Neuronal stem cell (in vitro differentiated cells): ENCODE measurements around the gene TPRA1.
A peak's percentile ranks its signal among the peaks of the same experiment; 100 is the strongest.

Experiments
- DNase-seq: peaks from one replicate; pipeline ENCODE4 v3.0.0-alpha.2; 2013; ENCODE audit warnings: low spot score
- H2AFZ ChIP-seq: one replicate; pipeline ENCODE4 v1.6.1; 2013; ENCODE audit warnings: mild to moderate bottlenecking, low read length, inconsistent platforms
- H2AK5ac ChIP-seq: 2 replicates; pipeline ENCODE4 v1.6.1; 2013; ENCODE audit warnings: low read depth, mild to moderate bottlenecking, inconsistent platforms, low read length, moderate library complexity, mixed read lengths
- H2BK120ac ChIP-seq: 2 replicates; pipeline ENCODE4 v1.6.1; 2013; ENCODE audit warnings: low read depth, mild to moderate bottlenecking, inconsistent platforms, low read length, moderate library complexity, mixed read lengths
- H2BK12ac ChIP-seq: one replicate; pipeline ENCODE4 v1.6.1; 2013; ENCODE audit warnings: low read length, inconsistent platforms
- H2BK15ac ChIP-seq: 2 replicates; pipeline ENCODE4 v1.6.1; 2013; ENCODE audit warnings: mild to moderate bottlenecking, low read length, inconsistent platforms, mixed read lengths
- H2BK5ac ChIP-seq: one replicate; pipeline ENCODE4 v1.6.1; 2013; ENCODE audit warnings: inconsistent platforms, mild to moderate bottlenecking, low read length, moderate library complexity
- H3K14ac ChIP-seq: one replicate; pipeline ENCODE4 v1.6.1; 2013; ENCODE audit warnings: low read length, inconsistent platforms
- H3K18ac ChIP-seq: 2 replicates; pipeline ENCODE4 v1.6.1; 2013; ENCODE audit warnings: low read length, inconsistent platforms
- H3K23ac ChIP-seq: 2 replicates; pipeline ENCODE4 v1.6.1; 2013; ENCODE audit warnings: low read depth, mild to moderate bottlenecking, mixed read lengths, low read length, inconsistent platforms; ENCODE audit not compliant: poor library complexity
- H3K27ac ChIP-seq: replicated peaks from 3 replicates; pipeline ENCODE4 v1.5.1; 2013; ENCODE audit warnings: low read length, inconsistent platforms
- H3K27me3 ChIP-seq, 3 experiments: 2 replicates each; pipeline ENCODE4 v1.6.1; 2013; ENCODE audit warnings: low read length in 3 of 3, mild to moderate bottlenecking in 2 of 3, inconsistent platforms in 1 of 3, low read depth in 1 of 3, mixed read lengths in 1 of 3, moderate library complexity in 1 of 3; ENCODE audit not compliant: control insufficient read depth in 3 of 3, insufficient read depth in 3 of 3
- H3K36me3 ChIP-seq, 2 donors: replicated peaks in 1 of 2; 2 replicates each; pipeline ENCODE4 v1.6.1; 2013; ENCODE audit warnings: low read length in 2 of 2; ENCODE audit not compliant: control insufficient read depth in 2 of 2, insufficient read depth in 2 of 2
- H3K4ac ChIP-seq: 2 replicates; pipeline ENCODE4 v1.6.1; 2013; ENCODE audit warnings: inconsistent platforms, mild to moderate bottlenecking, low read length, moderate library complexity
- H3K4me1 ChIP-seq, 2 donors: 1 replicate in 1 of 2; 2 replicates in 1 of 2; pipeline ENCODE4 v1.6.1; 2013; ENCODE audit warnings: low read length in 2 of 2, low read depth in 1 of 2; ENCODE audit not compliant: control insufficient read depth in 2 of 2, insufficient read depth in 1 of 2
- H3K4me2 ChIP-seq: one replicate; pipeline ENCODE4 v1.6.1; 2013; ENCODE audit warnings: mild to moderate bottlenecking, low read length, inconsistent platforms; ENCODE audit not compliant: insufficient read depth, poor library complexity, severe bottlenecking
- H3K4me3 ChIP-seq, 2 donors: 2 replicates each; pipeline ENCODE4 v1.5.1; 2013; ENCODE audit warnings: low read length in 2 of 2, mild to moderate bottlenecking in 2 of 2, inconsistent platforms in 1 of 2, moderate library complexity in 1 of 2
- H3K79me1 ChIP-seq: one replicate; pipeline ENCODE4 v1.6.1; 2013; ENCODE audit warnings: low read depth, mild to moderate bottlenecking, inconsistent platforms, low read length, moderate library complexity
- H3K9ac ChIP-seq: one replicate; pipeline ENCODE4 v1.6.1; 2013; ENCODE audit warnings: mild to moderate bottlenecking, low read depth, low read length, inconsistent platforms; ENCODE audit not compliant: poor library complexity
- H3K9me3 ChIP-seq, 2 donors: replicated peaks in 1 of 2; 2 replicates each; pipeline versions ENCODE3 to v1.6.1; 2013; ENCODE audit warnings: low read length in 2 of 2, mild to moderate bottlenecking in 2 of 2, inconsistent platforms in 1 of 2, low read depth in 1 of 2, mixed read lengths in 1 of 2, moderate library complexity in 1 of 2; ENCODE audit not compliant: control insufficient read depth in 2 of 2, insufficient read depth in 1 of 2
- H4K8ac ChIP-seq: one replicate; pipeline ENCODE4 v1.6.1; 2013; ENCODE audit warnings: low read depth, mild to moderate bottlenecking, inconsistent platforms, low read length, moderate library complexity
- H4K91ac ChIP-seq: one replicate; pipeline ENCODE4 v1.6.1; 2013; ENCODE audit warnings: low read length, low read depth, mild to moderate bottlenecking, inconsistent platforms; ENCODE audit not compliant: poor library complexity
- WGBS, 2 donors: extraction: QIAGEN DNeasy Blood & Tissue Kit; methylation state at CpG; one replicate each; pipeline ENCODE4 v1.1.7; 2013; ENCODE audit warnings: missing lambda C conversion rate in 2 of 2, mixed read lengths in 1 of 2; ENCODE audit not compliant: insufficient read length in 2 of 2, insufficient replicate concordance in 1 of 2; ENCODE audit errors: extremely low coverage in 2 of 2; 5-methylcytosine and 5-hydroxymethylcytosine counted together

TPRA1 gene

DNA sequence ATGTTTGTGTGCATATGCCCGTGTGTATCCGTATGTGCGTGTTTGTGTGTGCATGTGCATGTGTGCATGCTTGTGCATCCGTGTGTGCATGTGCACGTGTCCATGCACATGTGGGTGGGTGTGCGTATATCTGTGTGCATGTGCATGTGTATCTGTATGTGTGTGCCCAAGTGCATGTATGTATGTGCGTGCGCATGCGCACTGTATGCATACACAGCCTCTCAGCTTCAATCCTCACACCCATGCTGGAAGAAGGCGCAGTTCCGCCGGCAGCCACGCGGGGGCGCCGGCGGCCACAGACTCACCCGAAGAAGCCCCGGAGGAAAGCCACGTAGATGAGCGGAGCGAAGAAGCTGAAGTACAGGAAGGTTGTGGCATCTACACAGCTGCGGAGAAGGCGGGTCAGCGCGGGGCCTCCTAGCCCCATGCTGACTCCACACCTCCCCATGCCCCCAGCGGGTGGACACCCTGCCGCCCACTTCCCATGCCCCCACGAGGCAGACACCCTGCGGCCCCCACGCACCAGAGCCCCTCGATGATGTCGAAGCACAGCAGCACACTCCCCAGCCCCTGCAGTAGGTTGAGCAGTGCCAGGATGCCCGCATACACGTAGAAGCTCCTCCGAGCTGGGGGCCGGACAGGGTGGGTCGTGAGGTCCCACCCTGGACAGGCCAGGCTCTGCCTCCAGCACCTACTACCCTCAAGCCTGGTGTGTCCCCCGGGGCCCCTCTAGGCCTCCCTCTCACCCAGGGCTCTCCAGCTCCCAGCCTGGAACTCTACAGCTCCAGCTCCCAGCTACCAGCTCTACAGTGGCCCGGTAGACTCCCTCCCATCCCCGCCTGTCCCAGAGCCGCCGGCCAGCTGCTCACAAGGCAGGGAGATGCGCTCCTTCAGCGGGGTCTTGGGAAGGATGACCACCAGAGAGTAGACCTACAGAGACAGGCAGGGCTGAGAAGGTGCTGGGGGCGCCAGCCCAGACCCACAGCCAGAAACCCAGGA lies 15.4 kb downstream of the TPRA1 start:
- Histone ChIP-seq H3K14ac (no peak overlapping the region), H2AFZ (no peak overlapping the region), H3K79me1 (peaks cover 3% of the 10 kb centered on the region), H2BK5ac (peak overlapping the region; percentile 35), H2BK120ac (no peak overlapping the region), H4K8ac (no peak overlapping the region), H3K9ac (peak overlapping the region; percentile 84), H3K4me3 (peak overlapping the region in 1 of 2 donors; percentile 20), H3K4me1 (peaks cover 0 to 4% of the 10 kb centered on the region in 2 donors), H3K4me2 (no peak overlapping the region), H3K27me3 (no peaks in the 10 kb centered on the region), H2BK15ac (peak overlapping the region; percentile 59), H3K27ac (no peak overlapping the region), H3K4ac (no peak overlapping the region), H3K9me3 (peaks cover 0 to 4% of the 10 kb centered on the region in 2 donors), H2AK5ac (peak overlapping the region; percentile 79), H3K23ac (no peak overlapping the region), H2BK12ac (no peak overlapping the region), H3K18ac (peak overlapping the region; percentile 89), H4K91ac (no peak overlapping the region), H3K36me3 (peaks cover 19 to 55% of the 10 kb centered on the region in 2 donors)
- no CpG with 5 or more reads among the region's 46 CpGs for WGBS, 2 donors
- DNase-seq = peak; percentile 74

DNA sequence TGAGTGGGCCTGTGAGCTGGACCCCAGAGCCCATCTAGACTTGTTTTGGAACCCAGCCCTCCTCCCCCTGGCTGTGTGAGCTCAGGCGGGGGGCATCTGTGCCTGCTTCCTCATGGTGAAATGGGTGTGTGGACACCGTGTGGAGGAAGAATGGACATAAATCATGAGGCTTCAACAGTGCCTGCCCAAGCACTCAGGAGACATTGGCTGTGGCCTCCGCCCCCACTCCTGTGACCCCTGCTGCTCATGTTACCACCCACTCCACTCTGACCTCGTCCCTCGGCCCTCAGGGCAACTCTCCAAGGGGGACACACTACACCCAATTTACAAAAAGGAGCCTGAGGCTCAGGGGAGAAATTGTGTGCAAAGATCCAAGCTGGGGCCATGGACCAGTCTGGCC lies 16.6 kb downstream of the TPRA1 start:
- no peak overlapping the region for H2BK120ac ChIP-seq
- H4K8ac ChIP-seq = no peak overlapping the region
- H3K4ac ChIP-seq = no peak overlapping the region
- no peak overlapping the region for H3K9ac ChIP-seq
- no peak overlapping the region for H2BK5ac ChIP-seq
- DNase-seq = no peak
- no peak overlapping the region for H3K23ac ChIP-seq
- H2BK15ac ChIP-seq = no peak overlapping the region
- H2AFZ ChIP-seq = no peak overlapping the region
- peaks cover 0 to 4% of the 10 kb centered on the region in 2 donors for H3K9me3 ChIP-seq
- H2AK5ac ChIP-seq = no peak overlapping the region
- no peak overlapping the region for H2BK12ac ChIP-seq
- peaks cover 0 to 4% of the 10 kb centered on the region in 2 donors for H3K4me1 ChIP-seq
- no peak overlapping the region for H3K18ac ChIP-seq
- H3K4me2 ChIP-seq = no peak overlapping the region
- H3K4me3 ChIP-seq = no peak overlapping the region
- no peak overlapping the region for H4K91ac ChIP-seq
- H3K27ac ChIP-seq = no peak overlapping the region
- WGBS, 2 donors = no CpG with 5 or more reads among the region's 5 CpGs
- H3K14ac ChIP-seq = no peak overlapping the region
- peaks cover 3% of the 10 kb centered on the region for H3K79me1 ChIP-seq
- peaks cover 16 to 49% of the 10 kb centered on the region in 2 donors for H3K36me3 ChIP-seq
- no peaks in the 10 kb centered on the region for H3K27me3 ChIP-seq

DNA sequence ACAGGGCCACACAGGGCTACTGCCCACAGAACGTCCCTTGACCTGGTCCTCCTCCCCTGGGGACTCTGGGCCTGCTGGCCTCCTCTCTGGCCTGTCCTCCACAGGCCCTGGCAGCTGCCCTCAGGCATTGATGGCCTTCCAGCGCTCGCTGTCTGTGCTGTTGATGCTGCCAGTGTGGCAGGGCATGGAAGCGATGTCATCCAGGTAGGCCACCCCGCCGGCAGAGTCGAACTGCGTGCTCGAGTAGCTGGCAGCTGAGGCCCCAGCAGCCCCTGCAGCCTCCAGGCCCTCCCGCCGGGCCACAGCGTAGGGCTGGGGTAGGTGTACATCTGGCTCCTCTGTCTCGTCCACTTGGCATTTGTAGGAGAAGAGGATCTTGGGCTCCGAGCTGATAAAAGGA lies 17.1 kb downstream of the TPRA1 start:
- no CpG with 5 or more reads among the region's 14 CpGs for WGBS, 2 donors
- peaks cover 16 to 49% of the 10 kb centered on the region in 2 donors for H3K36me3 ChIP-seq

DNA sequence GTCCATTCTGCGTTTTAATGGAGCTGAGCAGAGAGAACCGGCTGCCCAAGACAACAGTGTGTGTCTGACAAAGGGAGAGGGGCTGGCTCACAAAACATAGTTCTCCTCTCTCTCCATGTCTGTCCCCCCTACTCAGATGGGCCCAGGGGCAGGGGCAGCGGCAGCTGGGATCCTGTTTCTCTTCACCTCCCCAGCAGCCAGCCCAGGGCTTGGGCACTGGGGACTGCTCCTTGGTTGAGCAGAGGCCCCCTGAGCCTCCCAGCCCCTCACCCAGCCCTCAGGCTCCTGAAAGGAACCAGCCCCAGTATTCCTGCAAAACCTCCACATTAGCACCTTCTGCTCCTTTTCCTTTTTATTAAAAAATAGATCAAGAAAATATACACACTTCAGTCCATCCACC lies 17.8 kb downstream of the TPRA1 start:
- H3K14ac ChIP-seq = no peak overlapping the region
- H3K4me2 ChIP-seq = no peak overlapping the region
- no peak overlapping the region for H3K9ac ChIP-seq
- H2BK120ac ChIP-seq = no peak overlapping the region
- no peak overlapping the region for H2BK15ac ChIP-seq
- no peak overlapping the region for H2AK5ac ChIP-seq
- H2BK12ac ChIP-seq = no peak overlapping the region
- WGBS, 2 donors = no CpG with 5 or more reads among the region's 3 CpGs
- DNase-seq = no peak
- no peak overlapping the region for H4K91ac ChIP-seq
- H3K27me3 ChIP-seq = no peaks in the 10 kb centered on the region
- H3K9me3 ChIP-seq = peaks cover 0 to 4% of the 10 kb centered on the region in 2 donors
- H2BK5ac ChIP-seq = no peak overlapping the region
- H3K4me1 ChIP-seq = peaks cover 0 to 4% of the 10 kb centered on the region in 2 donors
- H4K8ac ChIP-seq = no peak overlapping the region
- no peak overlapping the region for H2AFZ ChIP-seq
- no peak overlapping the region for H3K23ac ChIP-seq
- no peak overlapping the region for H3K27ac ChIP-seq
- no peak overlapping the region for H3K18ac ChIP-seq
- H3K4me3 ChIP-seq = no peak overlapping the region
- peaks cover 16 to 45% of the 10 kb centered on the region in 2 donors for H3K36me3 ChIP-seq
- peaks cover 3% of the 10 kb centered on the region for H3K79me1 ChIP-seq
- H3K4ac ChIP-seq = no peak overlapping the region

More for the DNA sequence above, 17.1 kb downstream of the TPRA1 start:
- no peak overlapping the region for H2AK5ac ChIP-seq
- H2BK12ac ChIP-seq = no peak overlapping the region
- H2BK120ac ChIP-seq = peak overlapping the region; percentile 30
- peak overlapping the region; percentile 15 for H2BK15ac ChIP-seq
- H3K9me3 ChIP-seq = peaks cover 0 to 4% of the 10 kb centered on the region in 2 donors
- H4K91ac ChIP-seq = no peak overlapping the region
- no peak overlapping the region for H3K4ac ChIP-seq
- H3K23ac ChIP-seq = peak overlapping the region; percentile 38
- no peak overlapping the region for H4K8ac ChIP-seq
- H2AFZ ChIP-seq = no peak overlapping the region
- peaks cover 3% of the 10 kb centered on the region for H3K79me1 ChIP-seq
- no peak overlapping the region for H2BK5ac ChIP-seq
- no peak overlapping the region for H3K18ac ChIP-seq
- no peak overlapping the region for H3K4me3 ChIP-seq
- peaks cover 0 to 4% of the 10 kb centered on the region in 2 donors for H3K4me1 ChIP-seq
- H3K27ac ChIP-seq = no peak overlapping the region
- no peak for DNase-seq
- H3K4me2 ChIP-seq = no peak overlapping the region
- no peak overlapping the region for H3K9ac ChIP-seq
- no peak overlapping the region for H3K14ac ChIP-seq
- no peaks in the 10 kb centered on the region for H3K27me3 ChIP-seq
